GM03348 (cell line): ENCODE results near the gene HIRA.
"Not testable (repeated sequence)": the region's sequence is repeated elsewhere in the genome, so short reads cannot be mapped to it uniquely, and the experiment has no call there.

Experiments
- DNase-seq: peaks from one replicate; pipeline ENCODE4 v3.0.0; 2012; ENCODE audit warnings: low spot score

Gene HIRA

DNA sequence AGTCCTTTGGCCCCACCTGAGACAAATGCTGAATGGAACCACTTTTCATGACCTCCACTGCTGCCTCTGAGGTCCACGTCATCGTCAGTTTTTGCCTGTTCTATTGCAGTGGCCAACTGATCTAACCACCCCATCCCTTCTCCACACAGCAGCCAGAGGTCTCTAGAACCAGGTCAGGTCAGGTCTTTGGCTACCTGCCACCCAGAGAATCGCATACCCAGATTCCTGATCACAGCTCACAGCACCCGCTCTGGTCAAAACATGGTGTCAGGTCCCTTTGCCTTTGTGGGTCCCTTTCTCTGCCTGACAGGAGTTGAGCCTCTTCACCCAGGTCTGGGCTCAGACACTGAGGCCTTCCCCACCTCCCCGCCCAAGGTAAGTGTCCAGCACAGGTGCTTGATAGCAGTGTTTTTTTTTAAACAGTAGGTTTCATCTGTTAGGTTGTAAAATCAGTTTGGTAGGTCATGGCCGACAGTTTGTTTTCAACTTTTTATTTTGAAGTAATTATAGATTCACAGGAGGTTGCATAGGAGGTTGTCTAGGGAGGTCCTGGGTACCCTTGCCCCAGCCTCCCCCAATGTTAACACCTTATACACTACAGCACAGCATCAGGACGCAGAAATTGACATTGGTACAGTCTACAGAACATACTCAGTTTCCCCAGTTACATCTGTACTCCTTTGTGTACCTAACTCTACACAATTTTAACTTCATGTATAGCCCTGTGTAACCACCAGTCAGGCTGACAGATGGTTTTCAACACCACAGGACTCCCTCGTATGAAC, 9.1 kb upstream of the HIRA start:
- DNase-seq = no peak

DNA sequence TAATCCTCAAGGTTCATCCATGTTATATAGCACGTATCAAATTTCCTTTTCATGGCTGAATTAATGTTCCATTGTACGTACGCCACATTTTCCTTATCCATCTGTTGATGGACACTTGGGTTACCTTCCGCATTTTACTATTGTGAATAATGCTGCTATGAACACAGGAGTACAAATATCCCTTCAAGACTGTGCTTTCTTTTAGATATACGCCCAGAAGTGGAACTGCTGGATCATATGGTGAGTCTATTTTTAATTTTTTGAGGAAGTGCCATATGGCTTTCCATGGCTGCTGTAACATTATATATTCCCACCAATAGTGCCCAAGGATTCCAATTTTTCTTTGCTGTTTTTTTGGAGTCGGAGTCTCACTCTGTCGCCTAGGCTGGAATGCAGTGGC, 6.8 kb upstream of the HIRA start:
- DNase-seq = no peak

GRCh38 chr22:19436444-19437161, 5.1 kb upstream of the HIRA start:
- DNase-seq = not testable (repeated sequence)

DNA sequence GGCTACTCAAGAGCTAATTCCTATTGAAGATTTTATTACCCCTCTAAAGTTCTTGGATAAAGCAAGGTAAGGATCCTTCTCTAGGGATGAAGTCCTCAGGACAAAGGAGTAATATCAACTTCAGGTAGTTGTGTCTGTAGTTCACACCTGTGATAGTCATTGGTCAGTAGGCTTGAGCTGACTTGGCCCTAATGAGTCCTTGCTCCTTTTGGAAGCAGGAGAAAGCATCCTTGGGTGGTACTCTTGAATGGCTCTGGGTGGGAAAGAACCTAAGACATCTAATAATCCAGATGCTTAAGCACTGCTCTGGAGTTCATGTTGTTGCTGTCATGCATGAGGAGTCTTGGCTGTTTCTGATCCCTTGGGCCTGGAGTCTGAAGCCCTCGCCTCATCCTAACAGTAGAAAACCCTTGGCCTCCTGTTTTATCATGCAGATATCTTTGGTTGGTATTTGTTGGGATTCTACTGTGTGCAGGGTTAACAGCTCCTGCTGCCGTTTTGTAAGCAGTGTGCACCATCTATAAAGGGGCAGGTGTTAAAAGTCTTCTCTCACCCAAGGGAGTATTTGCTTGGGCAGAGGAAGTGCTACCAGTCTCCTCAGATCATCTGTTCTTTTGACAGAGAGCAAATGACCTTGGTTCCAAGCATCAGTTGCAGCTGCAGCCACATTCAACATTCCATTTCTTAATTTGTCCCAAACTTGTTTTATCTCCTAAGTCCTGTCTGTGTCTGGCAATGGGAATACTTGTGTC, 3.5 kb upstream of the HIRA start:
- no peak for DNase-seq

GRCh38 chr22:19434401-19434800, 2.9 kb upstream of the HIRA start:
- no peak for DNase-seq

GRCh38 chr22:19432133-19432851, 759 bp upstream of the HIRA start, which contains the start of gene MRPL40:
Gene MRPL40, plus strand, starts transcription at chr22:19432545. Its CDS starts 10 bp downstream, at chr22:19432555.
- peak; percentile 98 for DNase-seq

DNA sequence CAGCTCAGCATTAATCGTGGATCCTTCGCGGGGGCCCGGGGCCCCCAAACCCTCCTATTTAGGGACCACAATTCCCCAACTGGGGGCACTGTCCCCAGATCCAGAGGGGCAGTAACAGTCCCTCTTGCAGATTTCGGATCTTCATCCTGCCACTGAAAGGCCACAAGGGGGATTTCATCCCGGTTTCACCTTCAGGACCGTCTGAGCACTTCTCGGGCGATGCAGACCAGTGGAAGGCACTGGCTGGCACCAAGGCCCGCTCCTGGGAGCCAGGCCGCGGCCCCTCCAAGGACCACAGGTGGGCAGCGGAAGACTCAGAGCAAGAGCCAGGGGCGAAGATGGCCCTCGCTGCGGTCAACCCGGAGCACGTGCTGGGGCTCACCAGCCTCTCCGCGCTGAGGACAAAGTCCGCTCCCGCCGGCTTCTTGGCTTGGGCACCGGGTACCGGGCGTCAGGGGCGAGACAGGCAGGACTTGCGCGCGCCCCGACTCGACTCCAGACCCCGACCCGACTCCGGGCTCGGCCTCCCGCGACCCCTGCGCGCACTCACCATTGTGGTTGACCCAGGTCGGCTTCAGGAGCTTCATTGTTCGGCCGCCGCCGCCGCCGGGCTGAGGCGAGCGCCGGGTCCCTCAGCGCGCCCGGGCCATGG, 517 bp downstream of the HIRA start:
- peak; percentile 33 for DNase-seq

DNA sequence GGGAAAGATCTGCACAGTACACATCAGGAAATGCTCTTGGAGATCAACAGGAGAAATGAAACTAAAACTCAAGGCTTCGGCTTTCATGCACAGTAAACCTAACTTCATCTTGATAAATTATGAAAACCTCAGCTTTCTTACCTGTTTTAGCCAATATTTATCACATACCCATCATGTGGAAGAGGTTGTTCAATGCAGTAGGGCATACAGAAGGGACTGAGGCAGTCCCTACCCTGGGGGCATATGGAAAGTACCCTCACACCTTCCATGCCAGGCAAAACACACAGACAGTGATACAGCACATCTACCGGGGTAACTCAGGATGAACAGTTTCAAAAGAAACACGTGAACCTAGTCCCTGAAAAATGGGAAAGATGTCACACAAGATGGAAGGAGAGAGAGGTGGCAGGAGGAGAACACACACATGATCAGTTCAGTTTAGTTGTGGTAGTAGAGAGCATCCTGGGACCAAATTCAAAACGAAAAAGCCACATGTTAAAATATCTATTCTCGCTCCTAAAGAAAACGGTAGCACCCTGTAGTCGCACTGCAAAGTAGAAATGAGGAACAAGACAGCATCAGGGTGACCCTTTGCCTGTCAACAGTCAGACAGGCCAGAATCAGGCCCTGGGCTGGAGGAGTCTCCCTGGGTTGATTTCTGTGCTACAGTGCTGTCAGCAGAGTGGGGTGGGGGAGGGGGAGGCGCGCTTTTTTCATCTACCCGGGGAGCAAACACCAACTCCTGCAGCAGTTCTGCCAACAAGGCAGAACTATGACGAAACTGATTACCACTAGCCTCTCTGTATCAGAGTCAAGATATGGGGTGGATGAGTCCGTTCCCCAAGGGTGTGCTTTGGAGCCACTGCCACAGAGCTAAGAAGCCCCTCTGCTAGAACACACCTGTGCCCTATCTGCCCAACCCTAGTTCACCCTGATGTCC, 1.3 kb downstream of the HIRA start:
- peak; percentile 60 for DNase-seq

GRCh38 chr22:19424186-19424500, 7.4 kb downstream of the HIRA start:
- no peak for DNase-seq

GRCh38 chr22:19422440-19423301, 8.9 kb downstream of the HIRA start:
- no peak for DNase-seq

- DNase-seq = no peak
Measured at GRCh38 chr22:19420321-19420720, 11.2 kb downstream of the HIRA start.

DNA sequence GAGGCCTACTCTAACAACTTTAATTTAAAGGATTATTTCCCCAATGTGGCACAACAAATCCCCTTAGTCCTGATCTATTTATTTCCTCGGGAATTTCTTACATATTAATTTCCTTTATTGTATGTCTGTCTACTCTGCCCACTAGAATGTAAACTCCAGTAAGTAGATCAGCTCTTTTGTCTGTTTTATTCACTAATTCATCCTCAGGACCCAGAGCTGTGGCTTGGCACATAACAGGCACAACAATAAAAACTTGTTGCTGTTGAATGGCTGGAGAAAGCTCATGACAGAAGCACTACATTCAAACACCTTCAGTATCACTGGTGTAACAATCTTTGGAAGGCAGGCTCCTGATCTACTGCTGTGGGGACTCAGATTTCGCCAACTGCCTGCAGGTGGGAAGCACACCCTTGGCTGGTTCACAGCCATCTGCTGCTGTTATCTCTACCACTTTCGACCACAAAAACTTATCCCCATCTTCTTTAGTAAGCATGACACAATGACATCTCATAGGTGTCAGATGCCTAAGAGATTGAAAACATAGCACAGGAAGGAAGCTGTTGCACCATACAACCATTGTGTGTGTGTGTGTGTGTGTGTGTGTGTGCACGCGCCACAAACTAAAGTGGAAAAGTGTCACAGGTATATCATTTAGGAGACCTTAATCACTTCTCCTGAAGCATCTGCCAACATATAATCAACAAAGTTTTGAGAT, 11.9 kb downstream of the HIRA start:
- DNase-seq = no peak

- no peak for DNase-seq
Measured at GRCh38 chr22:19419086-19419463, 12.5 kb downstream of the HIRA start.

DNA sequence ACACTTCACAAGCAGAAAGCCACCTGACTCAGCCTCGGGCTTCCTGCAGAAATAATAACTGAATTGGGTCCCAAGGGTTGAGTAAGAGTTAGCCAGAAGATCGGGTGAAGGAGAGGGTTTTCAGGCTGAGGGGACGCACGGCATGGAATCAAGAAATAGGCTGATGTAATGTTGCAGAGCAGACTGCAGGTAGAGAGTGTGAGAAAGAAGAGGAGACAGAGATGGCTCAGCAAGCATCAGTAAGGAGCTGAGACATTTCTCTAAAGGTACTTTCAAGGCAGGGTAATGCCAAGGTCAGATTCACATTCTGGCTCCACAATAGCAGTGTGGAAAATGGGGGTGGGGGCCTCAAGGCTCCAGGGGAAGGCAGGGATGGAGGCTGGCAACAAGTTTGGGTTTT, 18.6 kb downstream of the HIRA start:
- no peak for DNase-seq

GRCh38 chr22:19412478-19412877, 19.1 kb downstream of the HIRA start:
- no peak for DNase-seq

DNA sequence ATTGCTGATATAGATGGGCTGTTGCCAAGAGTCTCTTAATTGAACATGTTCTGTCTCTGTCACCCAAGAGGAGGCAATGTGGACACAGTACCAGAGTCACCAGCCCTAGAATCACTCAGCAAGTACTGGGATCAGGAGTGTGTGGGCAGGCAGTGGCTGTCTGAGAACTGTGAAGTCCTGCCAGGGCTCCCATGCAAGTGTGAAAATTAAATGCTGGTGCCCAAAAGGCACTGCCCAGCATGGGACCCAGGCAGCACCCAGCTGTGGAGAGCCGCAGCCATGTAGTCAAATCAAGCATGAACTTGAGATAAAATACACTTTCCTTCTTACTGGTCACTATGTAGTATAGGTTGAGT, 19.9 kb downstream of the HIRA start:
- no peak for DNase-seq

DNA sequence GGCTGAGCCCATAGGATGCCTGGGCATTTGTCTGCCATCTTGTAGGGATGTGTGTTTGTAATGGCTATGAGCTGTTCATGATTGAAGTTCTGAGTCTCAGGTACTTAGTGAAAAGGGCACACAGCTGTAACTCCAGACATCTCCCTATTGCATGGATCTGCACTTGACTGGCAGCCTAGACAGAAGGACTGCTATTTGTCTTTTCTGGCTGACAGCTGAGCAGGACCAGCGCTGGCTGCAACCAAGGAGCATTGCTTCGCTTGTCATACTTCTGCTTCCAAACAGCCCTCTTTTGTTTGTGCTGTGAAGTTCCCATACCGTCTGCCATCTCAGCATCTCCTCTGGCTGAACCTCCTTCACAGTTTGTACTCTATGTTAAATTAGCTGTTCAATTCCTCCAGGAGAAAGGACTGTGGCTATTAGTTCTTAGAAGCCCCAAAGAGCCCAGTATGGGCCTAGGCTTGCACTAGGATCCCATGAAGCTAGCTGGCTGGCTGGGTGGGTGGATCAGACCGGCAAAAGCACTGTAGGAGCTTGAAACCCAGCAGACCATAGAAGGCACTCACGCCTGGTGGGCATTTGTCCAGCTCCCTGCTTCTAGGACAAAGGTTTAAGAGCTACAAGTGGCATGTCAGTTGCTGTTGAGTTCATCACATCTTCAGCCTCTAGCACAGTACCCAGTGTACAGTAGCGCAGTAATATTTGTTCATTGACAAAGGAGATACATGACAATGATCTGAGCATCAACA, 20.4 kb downstream of the HIRA start:
- DNase-seq = no peak
